IMR-90 (cell line): ENCODE results near the gene C8A. TPM values are rescaled to one million over a fixed set of nuclear protein-coding genes. Genes with fewer than 3 reads are reported as not detected.

Source experiments
- ATAC-seq: fragments of 200-7000 bp; cut with Tn5 transposase; 2 replicates; pipeline ENCODE4 v1.9.1; 2020; ENCODE audit warnings: low read depth, mild to moderate bottlenecking, moderate library complexity
- BruUV-seq: library from RNA; stranded (reverse); fragments of 400-500 nt; replicated peaks from 2 replicates; lab custom pipeline; 2021; lab: Mats Ljungman, UMichigan
- CTCF ChIA-PET: fragments of 300-600 bp; formaldehyde crosslinking; extraction: SDS; loops from one replicate; lab custom pipeline; 2021; ENCODE audit warnings: antibody characterized with exemption; lab: Yijun Ruan, JAX
- POLR2A ChIA-PET: fragments of 300-600 bp; sonication (Branson Sonifier 250); formaldehyde crosslinking; loops from one replicate; lab custom pipeline; 2022; ENCODE audit warnings: antibody characterized with exemption; ENCODE audit not compliant: unreplicated experiment; lab: Charles Lee
- DNase-seq: peaks from one replicate; pipeline ENCODE4 v3.0.0; 2013
- H2AFZ ChIP-seq: replicated peaks from 2 replicates; pipeline ENCODE3; 2013; ENCODE audit warnings: low read length, mild to moderate bottlenecking; ENCODE audit not compliant: poor library complexity
- H2AK5ac ChIP-seq: 2 replicates; pipeline ENCODE4 v1.6.1; 2013; ENCODE audit warnings: low read depth, low read length, inconsistent platforms
- H2AK9ac ChIP-seq: replicated peaks from 2 replicates; pipeline ENCODE3; 2013; ENCODE audit warnings: mild to moderate bottlenecking, low read depth, low read length, moderate library complexity; ENCODE audit not compliant: poor library complexity
- H2BK120ac ChIP-seq: 2 replicates; pipeline ENCODE4 v1.6.1; 2013; ENCODE audit warnings: low read depth, low read length, inconsistent platforms
- H2BK15ac ChIP-seq: 3 replicates; pipeline ENCODE4 v1.6.1; 2013; ENCODE audit warnings: low read depth, low read length, inconsistent platforms
- H2BK20ac ChIP-seq: 2 replicates; pipeline ENCODE4 v1.6.1; 2013; ENCODE audit warnings: low read depth, mild to moderate bottlenecking, inconsistent platforms, low read length, moderate library complexity
- H2BK5ac ChIP-seq: 2 replicates; pipeline ENCODE4 v1.6.1; 2013; ENCODE audit warnings: mild to moderate bottlenecking, low read depth, low read length, inconsistent platforms; ENCODE audit not compliant: poor library complexity, severe bottlenecking
- H3K14ac ChIP-seq: replicated peaks from 2 replicates; pipeline ENCODE4 v1.6.1; 2013; ENCODE audit warnings: low read depth, low read length, inconsistent platforms
- H3K18ac ChIP-seq: 2 replicates; pipeline ENCODE4 v1.6.1; 2013; ENCODE audit warnings: low read depth, low read length, control low read depth
- H3K23ac ChIP-seq: 2 replicates; pipeline ENCODE4 v1.6.1; 2013; ENCODE audit warnings: low read depth, low read length, inconsistent platforms
- H3K27ac ChIP-seq: 2 replicates; pipeline ENCODE4 v1.5.1; 2013; ENCODE audit warnings: mild to moderate bottlenecking, control low read depth, low read length; ENCODE audit not compliant: insufficient read depth
- H3K27me3 ChIP-seq: 2 replicates; pipeline ENCODE4 v1.6.1; 2013; ENCODE audit warnings: low read length; ENCODE audit not compliant: control insufficient read depth, insufficient read depth
- H3K36me3 ChIP-seq: 2 replicates; pipeline ENCODE4 v1.6.1; 2013; ENCODE audit warnings: low read length, mixed read lengths; ENCODE audit not compliant: control insufficient read depth, insufficient read depth
- H3K4ac ChIP-seq: 2 replicates; pipeline ENCODE4 v1.6.1; 2013; ENCODE audit warnings: low read depth, low read length, inconsistent platforms
- H3K4me1 ChIP-seq: 2 replicates; pipeline ENCODE4 v1.6.1; 2013; ENCODE audit warnings: low read length, mixed read lengths; ENCODE audit not compliant: control insufficient read depth, insufficient read depth
- H3K4me2 ChIP-seq: 2 replicates; pipeline ENCODE4 v1.6.1; 2013; ENCODE audit warnings: low read depth, mild to moderate bottlenecking, control low read depth, low read length, moderate library complexity
- H3K4me3 ChIP-seq: 2 replicates; pipeline ENCODE4 v1.5.1; 2013; ENCODE audit warnings: low read depth, mild to moderate bottlenecking, control low read depth, low read length, moderate library complexity; ENCODE audit not compliant: insufficient read depth
- H3K56ac ChIP-seq: 2 replicates; pipeline ENCODE4 v1.6.1; 2013; ENCODE audit warnings: low read length, inconsistent platforms; ENCODE audit not compliant: insufficient read depth; ENCODE audit errors: extremely low read depth
- H3K79me1 ChIP-seq, 2 experiments: 2 replicates each; pipeline ENCODE4 v1.6.1; 2013; ENCODE audit warnings: low read length in 2 of 2, inconsistent platforms in 1 of 2, low read depth in 1 of 2
- H3K9ac ChIP-seq: 2 replicates; pipeline ENCODE4 v1.6.1; 2013; ENCODE audit warnings: low read depth, low read length, control low read depth
- H3K9me1 ChIP-seq: 2 replicates; pipeline ENCODE4 v1.6.1; 2013; ENCODE audit warnings: low read length, inconsistent platforms; ENCODE audit not compliant: insufficient read depth
- H3K9me3 ChIP-seq: 2 replicates; pipeline ENCODE4 v1.6.1; 2013; ENCODE audit warnings: low read length; ENCODE audit not compliant: control insufficient read depth, insufficient read depth
- H4K20me1 ChIP-seq: 2 replicates; pipeline ENCODE4 v1.6.1; 2013; ENCODE audit warnings: low read length, inconsistent platforms; ENCODE audit not compliant: insufficient read depth
- H4K5ac ChIP-seq: 2 replicates; pipeline ENCODE4 v1.6.1; 2013; ENCODE audit warnings: mild to moderate bottlenecking, low read depth, low read length, control low read depth
- H4K8ac ChIP-seq, 2 experiments: 2 replicates each; pipeline ENCODE4 v1.6.1; 2013; ENCODE audit warnings: low read depth in 2 of 2, low read length in 2 of 2, control low read depth in 1 of 2, inconsistent platforms in 1 of 2
- H4K91ac ChIP-seq: 2 replicates; pipeline ENCODE4 v1.6.1; 2013; ENCODE audit warnings: low read depth, low read length, inconsistent platforms; ENCODE audit not compliant: insufficient read depth
- FOS ChIP-seq: fragments of 150-350 bp; IDR thresholded peaks from 2 replicates; pipeline ENCODE4 v1.6.1; 2016; ENCODE audit warnings: low read depth, low read length
- POLR2A ChIP-seq: IDR thresholded peaks from 2 replicates; pipeline ENCODE4 v1.6.1; 2012; ENCODE audit warnings: mild to moderate bottlenecking, low read depth, low read length
- RAD21 ChIP-seq: IDR thresholded peaks from 2 replicates; pipeline ENCODE4 v1.6.1; 2012; ENCODE audit warnings: low read length, improper control_type of control experiment
- RFX5 ChIP-seq: IDR thresholded peaks from 2 replicates; pipeline ENCODE4 v1.8.0; 2012; ENCODE audit warnings: low read depth, mild to moderate bottlenecking, low read length, moderate library complexity
- WGBS, 2 experiments: methylation state at CpG; one replicate each; pipeline versions ENCODE4 v1.1.5 to v1.1.7; 2013; ENCODE audit warnings: missing lambda C conversion rate in 2 of 2; ENCODE audit not compliant: insufficient read length in 1 of 2; ENCODE audit errors: extremely low coverage in 2 of 2; 5-methylcytosine and 5-hydroxymethylcytosine counted together
- dilution Hi-C: fragments of 300-500 bp; cut with HindIII; formaldehyde crosslinking; loops from one replicate; pipeline ENCODE4 v1.14.3; 2018; ENCODE audit warnings: low sequenced_read_pairs; ENCODE audit not compliant: unreplicated experiment
- in situ Hi-C: fragments of 300-500 bp; cut with MboI; formaldehyde crosslinking; loops from 3 replicates; pipeline ENCODE4 v1.14.3; 2019; ENCODE audit warnings: low sequenced_read_pairs, inconsistent platforms, mixed read lengths
- intact Hi-C: fragments of 100-400 bp; cut with micrococcal nuclease; formaldehyde crosslinking; loops from 2 replicates; pipeline ENCODE4 v1.10.0; 2022
- polyA plus RNA-seq, 3 experiments: library from polyadenylated mRNA; depleted of rRNA; stranded (reverse); fragments of >200 nt; gene quantifications; 2 replicates each; pipeline ENCODE4 v1.2.3, GENCODE V29; 2012; ENCODE audit warnings: low replicate concordance in 1 of 3
- total RNA-seq: library from RNA; depleted of rRNA; stranded (reverse); fragments of >200 nt; gene quantifications from 2 replicates; pipeline ENCODE4 v1.2.3, GENCODE V29; 2012

C8A gene
- total and polyA plus RNA-seq, 2 of the 4 experiments (the other 2 are of a cell fraction): not detected

- Histone ChIP-seq H3K18ac (no peak overlapping the region), H2BK120ac (peak overlapping the region; percentile 69), H3K36me3 (no peaks in the 10 kb centered on the region), H2BK15ac (0 out of 3 replicates have a peak overlapping the region, but pooled peaks have one; percentile 76), H3K4me3 (no peak overlapping the region), H3K23ac (no peak overlapping the region), H3K4me2 (no peak overlapping the region), H2AFZ (no peak overlapping the region), H4K20me1 (no peaks in the 10 kb centered on the region), H3K9ac (no peak overlapping the region), H3K27ac (no peak overlapping the region), H3K79me1 (no peaks in the 10 kb centered on the region), H3K9me3 (no peaks in the 10 kb centered on the region), H4K5ac (no peak overlapping the region), H4K8ac (peak overlapping the region in 1 of 2 experiments; percentile 32; a peak in 1 of 4 replicates), H2AK5ac (peak overlapping the region; percentile 30; the same call in 1 of the 2 replicates), H3K27me3 (no peaks in the 10 kb centered on the region), H3K4me1 (peaks cover 10% of the 10 kb centered on the region), H3K56ac (no peak overlapping the region), H2BK20ac (peak overlapping the region; percentile 80), H4K91ac (0 out of 2 replicates have a peak overlapping the region, but pooled peaks have one; percentile 14), H3K9me1 (peaks cover 9% of the 10 kb centered on the region), H2BK5ac (no peak overlapping the region), H3K14ac (peak overlapping the region; percentile 50; the same call in 1 of the 2 replicates), H2AK9ac (peak overlapping the region; percentile 22), H3K4ac (peak overlapping the region; percentile 34)
- intact Hi-C loops: loop anchor here (10.0 kb wide), 1 partner anchor 519 kb away; no protein-coding TSS in a partner anchor
- BruUV-seq: no TSS peak
- dilution Hi-C loops: no loop called here
- WGBS, 2 experiments: no CpG with 5 or more reads among the region's 2 CpGs
- peak; percentile 43 for DNase-seq
- ChIA-PET POLR2A (no interaction called here), CTCF (no interaction called here)
- ATAC-seq: peak; percentile 18
- no peak for TF ChIP-seq RFX5
- TF ChIP-seq POLR2A: no peak
- TF ChIP-seq RAD21: no peak
- 0 out of 2 replicates have a peak, but pooled peaks have one; percentile 33 for TF ChIP-seq FOS
- in situ Hi-C loops: loop anchor here (5.0 to 25.0 kb wide), 2 partner anchors 1312 to 1542 kb away; no protein-coding TSS in a partner anchor
Observed at GRCh38 chr1:56824271-56824670, 30.3 kb upstream of the C8A start.
